HepG2 (cell line): ENCODE data around the gene FMR1. TPM values are rescaled to one million over a fixed set of nuclear protein-coding genes. Genes with fewer than 3 reads are reported as not detected.

Experiments
- ATF1 ChIP-seq: IDR thresholded peaks from 2 replicates; pipeline ENCODE4 v1.6.1; 2016; ENCODE audit warnings: mild to moderate bottlenecking, control low read depth
- ELF1 ChIP-seq: sonication (generic); formaldehyde crosslinking; IDR thresholded peaks from 2 replicates; pipeline ENCODE4 v1.4.0; 2020; ENCODE audit warnings: missing genetic modification reagents
- EP300 ChIP-seq, 3 experiments: sonication (generic) in 1 of 3; formaldehyde crosslinking in 1 of 3; IDR thresholded peaks; 2 replicates each; pipeline versions ENCODE4 v1.5.1 to v1.6.1; 2011 to 2020; ENCODE audit warnings: low read depth in 2 of 3, low read length in 2 of 3, borderline replicate concordance in 1 of 3, improper control_type of control experiment in 1 of 3, mild to moderate bottlenecking in 1 of 3, missing genetic modification reagents in 1 of 3, moderate library complexity in 1 of 3
- FOXA3 ChIP-seq: IDR thresholded peaks from 2 replicates; pipeline ENCODE4 v1.6.1; 2016; ENCODE audit warnings: missing genetic modification reagents, missing compliant biosample characterization
- FOXJ3 ChIP-seq: sonication (generic); formaldehyde crosslinking; IDR thresholded peaks from 2 replicates; pipeline ENCODE4 v1.4.0; 2020; ENCODE audit warnings: missing genetic modification reagents, mild to moderate bottlenecking, borderline replicate concordance
- FOXK2 ChIP-seq: fragments of 450-650 bp; IDR thresholded peaks from 2 replicates; pipeline ENCODE4 v1.6.1; 2016
- GABPA ChIP-seq, 2 experiments: IDR thresholded peaks; 2 replicates each; pipeline ENCODE4 v1.6.1; 2011 to 2016; ENCODE audit warnings: low read depth in 2 of 2, low read length in 1 of 2, missing biosample characterization in 1 of 2, missing genetic modification characterization in 1 of 2
- GLI4 ChIP-seq: sonication (generic); formaldehyde crosslinking; IDR thresholded peaks from 2 replicates; pipeline ENCODE4 v1.5.1; 2020; ENCODE audit warnings: missing genetic modification reagents, mild to moderate bottlenecking, moderate library complexity, borderline replicate concordance
- HNRNPUL1 ChIP-seq: fragments of 200-400 bp; formaldehyde crosslinking; IDR thresholded peaks from 2 replicates; pipeline ENCODE4 v1.6.1; 2017; ENCODE audit warnings: low read depth, mild to moderate bottlenecking, low read length, moderate library complexity
- JUN ChIP-seq: sonication (generic); formaldehyde crosslinking; IDR thresholded peaks from 2 replicates; pipeline ENCODE4 v1.4.0; 2020; ENCODE audit warnings: mild to moderate bottlenecking, missing genetic modification reagents
- KDM3A ChIP-seq: IDR thresholded peaks from 2 replicates; pipeline ENCODE4 v1.6.1; 2018; ENCODE audit warnings: low read depth, missing compliant biosample characterization
- KDM5B ChIP-seq: sonication (generic); formaldehyde crosslinking; IDR thresholded peaks from 2 replicates; pipeline ENCODE4 v1.4.0; 2020; ENCODE audit warnings: missing genetic modification reagents, mild to moderate bottlenecking, borderline replicate concordance
- REPIN1 ChIP-seq: sonication (generic); formaldehyde crosslinking; IDR thresholded peaks from 2 replicates; pipeline ENCODE4 v1.8.0; 2022; ENCODE audit warnings: missing genetic modification reagents, low read depth, mild to moderate bottlenecking, borderline replicate concordance
- SOX13 ChIP-seq, 3 experiments: fragments of 450-650 bp in 1 of 3; sonication (generic) in 1 of 3; formaldehyde crosslinking in 1 of 3; IDR thresholded peaks in 2 of 3; conservative IDR thresholded peaks in 1 of 3; 2 replicates each; pipeline versions ENCODE4 v1.5.0 to v1.6.1; 2016 to 2020; ENCODE audit warnings: antibody characterized with exemption in 1 of 3, mild to moderate bottlenecking in 1 of 3, missing compliant biosample characterization in 1 of 3, missing genetic modification reagents in 1 of 3, moderate library complexity in 1 of 3
- SP1 ChIP-seq, 2 experiments: fragments of 450-650 bp in 1 of 2; sonication (generic) in 1 of 2; formaldehyde crosslinking in 1 of 2; IDR thresholded peaks; 2 replicates each; pipeline versions ENCODE4 v1.4.0 to v1.6.1; 2016 to 2020; ENCODE audit warnings: missing genetic modification reagents in 1 of 2
- TFE3 ChIP-seq: IDR thresholded peaks from 2 replicates; pipeline ENCODE4 v1.6.1; 2016
- ZFP36L2 ChIP-seq: sonication (generic); formaldehyde crosslinking; IDR thresholded peaks from 2 replicates; pipeline ENCODE4 v1.4.0; 2020; ENCODE audit warnings: missing genetic modification reagents
- ZFP41 ChIP-seq: sonication (generic); formaldehyde crosslinking; IDR thresholded peaks from 2 replicates; pipeline ENCODE4 v1.4.0; 2020; ENCODE audit warnings: mild to moderate bottlenecking, missing genetic modification reagents, borderline replicate concordance
- ZMYM4 ChIP-seq: sonication (generic); formaldehyde crosslinking; IDR thresholded peaks from 2 replicates; pipeline ENCODE4 v1.8.1; 2023; ENCODE audit warnings: mild to moderate bottlenecking, missing genetic modification reagents
- ZNF143 ChIP-seq: sonication (generic); formaldehyde crosslinking; IDR thresholded peaks from 2 replicates; pipeline ENCODE4 v1.4.0; 2020; ENCODE audit warnings: missing genetic modification reagents
- ZNF331 ChIP-seq: sonication (generic); formaldehyde crosslinking; IDR thresholded peaks from 2 replicates; pipeline ENCODE4 v1.4.0; 2020; ENCODE audit warnings: missing genetic modification reagents
- ZNF501 ChIP-seq: sonication (generic); formaldehyde crosslinking; IDR thresholded peaks from 2 replicates; pipeline ENCODE4 v1.5.1; 2020; ENCODE audit warnings: mild to moderate bottlenecking, moderate library complexity, missing genetic modification reagents
- ZNF619 ChIP-seq: sonication (generic); formaldehyde crosslinking; IDR thresholded peaks from 2 replicates; pipeline ENCODE4 v1.4.0; 2020; ENCODE audit warnings: mild to moderate bottlenecking, missing genetic modification reagents
- ZNF766 ChIP-seq: sonication (generic); formaldehyde crosslinking; IDR thresholded peaks from 2 replicates; pipeline ENCODE4 v1.5.0; 2020; ENCODE audit warnings: missing genetic modification reagents, borderline replicate concordance
- ZNF816 ChIP-seq: sonication (generic); formaldehyde crosslinking; IDR thresholded peaks from 2 replicates; pipeline ENCODE4 v1.8.0; 2022; ENCODE audit warnings: missing genetic modification reagents, mild to moderate bottlenecking, borderline replicate concordance
- polyA plus RNA-seq, 8 experiments: library from polyadenylated mRNA; depleted of rRNA in 3 of 8; stranded (reverse) in 7 of 8; unstranded in 1 of 8; fragments of >200 nt; fragmentation: Illumina TruSeq in 4 of 8; extraction: Trizol in 4 of 8; gene quantifications; 2 replicates each; pipeline versions ENCODE4 v1.2.1 to v1.2.3, GENCODE V29; 2011 to 2016; ENCODE audit warnings: low read depth in 4 of 8, missing spikeins in 1 of 8, mixed read lengths in 1 of 8; ENCODE audit not compliant: insufficient read depth in 1 of 8
- total RNA-seq, 5 experiments: library from RNA; depleted of rRNA; stranded (reverse); fragments of >200 nt; fragmentation: Illumina TruSeq; extraction: Trizol; gene quantifications; 2 replicates each; pipeline ENCODE4 v1.2.3, GENCODE V29; 2016; ENCODE audit warnings: low read depth in 1 of 5
- TF ChIP-seq, protein P1 (sequence below): sonication (generic); formaldehyde crosslinking; conservative IDR thresholded peaks from 2 replicates; pipeline ENCODE4 v1.4.0; 2020; ENCODE audit warnings: missing genetic modification reagents
- TF ChIP-seq, protein P2 (sequence below): sonication (generic); formaldehyde crosslinking; IDR thresholded peaks from 2 replicates; pipeline ENCODE4 v1.8.0; 2022; ENCODE audit warnings: mild to moderate bottlenecking, missing genetic modification reagents, moderate library complexity

The FMR1 gene
- total and polyA plus RNA-seq, 2 of the 13 experiments (the other 11 are each of a cell fraction or from before 2014, with no cell fraction given) = 27.8 to 49.6 TPM

DNA sequence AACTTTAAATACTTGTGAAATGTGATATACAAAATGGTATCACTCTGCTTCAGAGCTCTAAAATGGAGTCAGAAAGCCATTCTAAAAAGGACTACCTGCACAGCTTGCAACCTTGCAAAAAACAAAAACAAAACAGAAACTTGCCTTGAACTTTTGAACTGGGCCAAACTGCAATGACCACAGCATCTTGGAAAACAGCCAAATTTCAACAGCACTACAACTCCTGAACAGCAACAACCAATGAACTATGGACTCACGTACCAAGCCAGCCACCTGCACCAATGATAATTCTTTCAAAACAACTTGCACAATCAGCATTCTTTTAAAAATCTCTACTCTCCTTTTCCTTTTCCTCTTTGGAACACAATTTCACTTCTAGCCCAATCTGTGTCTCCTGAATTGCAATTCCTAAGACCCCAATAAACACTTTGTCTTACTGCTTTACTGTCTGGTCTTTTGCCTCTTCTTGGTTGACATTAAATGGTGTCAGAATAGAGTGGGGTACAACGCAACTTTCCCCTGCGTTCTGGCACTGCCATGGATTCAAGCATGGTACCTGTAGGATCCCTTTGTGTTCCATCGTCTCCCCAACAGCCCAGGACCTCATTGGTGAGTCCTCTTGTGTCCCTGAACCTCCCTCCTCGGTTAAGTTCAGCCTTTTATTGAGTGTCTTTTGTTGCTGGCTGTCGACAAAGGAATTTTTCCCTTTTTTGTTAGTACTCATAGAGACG is 35.7 kb upstream of the FMR1 start (continued):
- no peak for TF ChIP-seq ZFP41 (CRISPR knock-in tag)
- no peak for TF ChIP-seq HNRNPUL1
- TF ChIP-seq JUN (CRISPR knock-in tag) = 0 out of 2 replicates have a peak, but pooled peaks have one; percentile 40
- no peak for TF ChIP-seq ZNF816 (CRISPR knock-in tag)
- no peak for TF ChIP-seq ELF1 (CRISPR knock-in tag)
- peak; percentile 70; the same call in 1 of the 2 replicates for TF ChIP-seq FOXJ3 (CRISPR knock-in tag)
- TF ChIP-seq REPIN1 (CRISPR knock-in tag) = 0 out of 2 replicates have a peak, but pooled peaks have one; percentile 52
- TF ChIP-seq ZNF143 = no peak
- TF ChIP-seq KDM3A (CRISPR knock-in tag) = no peak
- no peak for TF ChIP-seq SOX13 (IDR thresholded peaks at IDR 0.05)
- peak in 1 of 2 experiments; percentile 57; a peak in 2 of 4 replicates for TF ChIP-seq SOX13 (CRISPR knock-in tag; conservative IDR thresholded peaks at IDR 0.05 in 1 of 2, IDR thresholded peaks at IDR 0.05 in 1 of 2)
- TF ChIP-seq ZFP36L2 (CRISPR knock-in tag) = no peak
- TF ChIP-seq ZNF331 (CRISPR knock-in tag) = peak; percentile 43; the same call in 1 of the 2 replicates
- peak in 1 of 2 experiments; percentile 77; a peak in 2 of 4 replicates for TF ChIP-seq EP300 (IDR thresholded peaks at IDR 0.05; ENCODE audit: low read depth in 2 of 2, low read length in 2 of 2)
- TF ChIP-seq EP300 (CRISPR knock-in tag; IDR thresholded peaks at IDR 0.05; ENCODE audit: borderline replicate concordance) = peak; percentile 49; the same call in 1 of the 2 replicates
- TF ChIP-seq, protein P1, sequence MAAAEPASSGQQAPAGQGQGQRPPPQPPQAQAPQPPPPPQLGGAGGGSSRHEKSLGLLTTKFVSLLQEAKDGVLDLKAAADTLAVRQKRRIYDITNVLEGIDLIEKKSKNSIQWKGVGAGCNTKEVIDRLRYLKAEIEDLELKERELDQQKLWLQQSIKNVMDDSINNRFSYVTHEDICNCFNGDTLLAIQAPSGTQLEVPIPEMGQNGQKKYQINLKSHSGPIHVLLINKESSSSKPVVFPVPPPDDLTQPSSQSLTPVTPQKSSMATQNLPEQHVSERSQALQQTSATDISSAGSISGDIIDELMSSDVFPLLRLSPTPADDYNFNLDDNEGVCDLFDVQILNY (CRISPR knock-in tag) = no peak
- TF ChIP-seq FOXA3 (CRISPR knock-in tag) = peak; percentile 50; the same call in 1 of the 2 replicates
- no peak for TF ChIP-seq GLI4 (CRISPR knock-in tag)
- TF ChIP-seq ZNF501 (CRISPR knock-in tag) = no peak
- no peak for TF ChIP-seq ZNF766
- TF ChIP-seq FOXK2 = peak; percentile 75
- TF ChIP-seq ATF1 (CRISPR knock-in tag) = no peak
- peak; percentile 36; the same call in 1 of the 2 replicates for TF ChIP-seq TFE3 (CRISPR knock-in tag)
- TF ChIP-seq, protein P2, sequence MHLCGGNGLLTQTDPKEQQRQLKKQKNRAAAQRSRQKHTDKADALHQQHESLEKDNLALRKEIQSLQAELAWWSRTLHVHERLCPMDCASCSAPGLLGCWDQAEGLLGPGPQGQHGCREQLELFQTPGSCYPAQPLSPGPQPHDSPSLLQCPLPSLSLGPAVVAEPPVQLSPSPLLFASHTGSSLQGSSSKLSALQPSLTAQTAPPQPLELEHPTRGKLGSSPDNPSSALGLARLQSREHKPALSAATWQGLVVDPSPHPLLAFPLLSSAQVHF (CRISPR knock-in tag) = no peak
- TF ChIP-seq SP1 (IDR thresholded peaks at IDR 0.05) = no peak
- no peak for TF ChIP-seq SP1 (CRISPR knock-in tag; IDR thresholded peaks at IDR 0.05)
- TF ChIP-seq KDM5B (CRISPR knock-in tag) = no peak
- peak; percentile 94 for TF ChIP-seq ZMYM4 (CRISPR knock-in tag)
- no peak for TF ChIP-seq GABPA (IDR thresholded peaks at IDR 0.05; ENCODE audit: low read depth, low read length)
- 0 out of 2 replicates have a peak, but pooled peaks have one; percentile 13 for TF ChIP-seq GABPA (CRISPR knock-in tag; IDR thresholded peaks at IDR 0.05; ENCODE audit: low read depth)
- no peak for TF ChIP-seq ZNF619 (CRISPR knock-in tag)
